ENCODE data around the gene TMEM151B.
"Not testable (repeated sequence)": the region's sequence is repeated elsewhere in the genome, so short reads cannot be mapped to it uniquely, and the experiment has no call there.

The TMEM151B gene

DNA sequence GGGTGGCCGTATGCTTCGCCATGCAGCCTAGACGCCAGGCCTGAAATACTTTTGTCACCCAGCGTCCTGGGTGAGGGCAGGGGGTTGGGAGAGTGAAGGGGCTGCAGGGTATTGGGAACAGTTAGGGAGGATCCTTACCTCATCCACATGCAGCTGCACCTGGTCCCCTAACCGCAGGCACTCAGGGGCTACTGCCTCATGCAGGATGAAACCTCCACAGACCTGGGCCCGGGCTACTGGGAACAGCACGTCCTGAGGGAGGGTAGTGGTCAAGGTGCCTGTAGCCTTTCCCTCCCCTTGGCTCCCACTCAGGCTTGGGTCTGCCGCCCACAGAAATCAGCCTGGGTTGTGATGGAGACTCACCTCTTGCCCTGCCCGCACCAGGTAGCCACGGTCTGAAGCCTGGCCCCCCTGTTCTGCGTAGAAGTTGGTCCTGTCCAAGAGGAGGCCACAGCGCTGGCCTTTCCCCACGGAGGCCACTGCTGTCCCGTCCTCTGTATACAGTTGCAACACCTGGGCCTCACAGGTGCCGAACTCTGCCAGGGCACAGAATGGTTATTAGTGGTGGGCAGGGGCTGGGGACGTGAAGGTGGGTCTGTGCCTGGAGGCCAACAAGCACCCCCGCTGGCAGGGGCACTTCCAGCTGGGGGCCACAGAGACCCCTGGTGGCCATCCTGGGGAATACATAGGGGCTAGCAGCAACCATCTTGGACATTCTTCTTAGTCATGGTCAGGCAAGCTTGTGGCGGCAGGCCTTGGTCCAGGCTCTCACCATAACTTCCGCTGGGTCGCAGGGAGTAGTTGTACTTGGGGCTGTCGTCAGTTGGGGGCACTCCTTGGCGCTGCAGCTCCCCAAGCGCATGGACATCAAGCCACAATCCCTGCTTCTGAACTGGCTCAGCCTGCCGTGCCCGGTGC, 34.3 kb downstream of the TMEM151B start:
- DNase-seq = no peak

DNA sequence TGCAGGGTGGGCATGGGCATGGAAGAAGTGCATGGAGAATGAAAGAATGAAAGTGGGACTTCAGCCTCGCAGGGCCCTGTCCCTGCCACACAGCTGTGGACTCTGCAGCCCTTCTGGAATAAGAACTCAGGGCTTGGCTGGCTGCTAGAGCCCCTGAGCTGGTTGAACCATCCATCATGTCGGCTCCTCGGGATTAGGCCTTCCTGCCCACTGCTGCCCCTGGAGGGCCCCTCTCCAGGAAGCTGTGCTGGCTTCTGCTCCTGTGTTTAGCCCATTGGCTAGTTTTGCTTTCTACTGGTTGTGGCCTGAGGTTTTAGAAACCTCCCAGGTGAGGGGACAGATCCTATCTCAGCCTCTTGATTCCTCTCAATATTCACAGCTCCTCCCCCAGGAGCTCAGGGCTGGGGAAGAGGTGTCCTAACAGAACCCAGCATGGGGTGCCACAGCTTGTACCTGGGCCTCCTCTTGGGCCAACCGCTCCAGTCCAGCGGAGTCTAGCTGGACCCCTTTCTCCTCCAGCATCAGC, 35.0 kb downstream of the TMEM151B start:
- DNase-seq = no peak

- DNase-seq = no peak
Observed at GRCh38 chr6:44306710-44307109, 36.5 kb downstream of the TMEM151B start.

DNA sequence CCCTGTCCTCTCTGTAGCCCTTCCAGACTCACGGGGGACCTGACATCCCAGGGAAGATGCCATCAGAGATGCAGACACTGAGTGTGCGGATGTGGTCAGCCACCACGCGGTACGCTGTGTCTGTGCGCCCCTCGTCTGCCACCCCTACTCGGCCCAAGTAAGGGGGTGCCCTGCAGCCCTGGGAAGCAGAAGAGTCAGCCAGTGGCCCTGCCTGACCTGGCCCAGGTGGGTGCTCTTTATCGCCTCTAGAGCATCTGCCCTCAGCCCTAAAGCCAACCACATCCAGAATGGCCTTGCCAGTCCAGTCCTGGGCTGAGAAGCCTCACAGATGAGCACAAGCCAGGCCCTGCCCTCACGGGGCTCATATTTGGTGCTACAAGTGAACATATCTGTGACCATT, 37.0 kb downstream of the TMEM151B start:
- no peak for DNase-seq

- no peak for DNase-seq
Observed at GRCh38 chr6:44309092-44309491, 38.8 kb downstream of the TMEM151B start.

GRCh38 chr6:44309631-44310030, 39.4 kb downstream of the TMEM151B start:
- no peak for DNase-seq

DNA sequence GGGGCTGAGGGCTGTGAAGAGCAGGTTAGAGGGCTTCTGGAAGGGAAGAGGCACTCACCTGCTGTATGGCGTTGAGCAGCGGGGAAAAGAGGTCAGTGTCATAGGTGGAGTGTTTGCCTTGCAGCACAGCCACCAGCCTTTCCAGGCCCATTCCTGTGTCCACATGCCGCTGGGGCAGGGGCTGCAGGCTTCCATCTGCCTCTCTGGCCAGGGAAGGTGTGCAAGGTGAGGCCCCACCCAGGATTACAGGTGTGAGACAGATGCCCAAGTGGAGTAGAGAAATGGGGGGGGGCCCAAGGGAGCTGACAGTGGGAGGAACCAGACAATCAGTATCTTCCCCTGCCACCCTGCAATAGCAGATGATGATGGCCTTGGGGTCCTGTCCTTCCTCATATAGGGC, 40.0 kb downstream of the TMEM151B start:
- DNase-seq = no peak

DNA sequence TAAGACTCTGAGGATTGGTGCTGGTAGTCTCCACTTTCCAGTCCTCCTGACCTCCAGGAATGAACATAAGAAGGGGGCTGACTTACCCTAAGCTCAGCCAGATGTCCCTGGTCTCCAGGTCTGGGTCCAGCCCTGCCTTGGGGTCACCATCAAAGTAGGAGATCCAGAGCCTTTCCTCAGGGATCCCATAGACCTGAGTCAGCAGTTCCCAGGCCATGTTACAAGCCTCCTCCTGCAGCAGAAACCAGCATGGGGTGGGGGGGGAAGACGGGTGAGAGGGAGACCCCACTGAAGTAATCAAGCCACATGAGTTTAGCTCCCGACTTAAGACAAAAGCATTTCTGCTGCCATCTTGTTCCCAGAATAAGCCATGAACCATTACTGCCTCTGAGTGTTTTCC, 41.1 kb downstream of the TMEM151B start:
- no peak for DNase-seq

GRCh38 chr6:44311767-44312166, 41.5 kb downstream of the TMEM151B start:
- DNase-seq = no peak

DNA sequence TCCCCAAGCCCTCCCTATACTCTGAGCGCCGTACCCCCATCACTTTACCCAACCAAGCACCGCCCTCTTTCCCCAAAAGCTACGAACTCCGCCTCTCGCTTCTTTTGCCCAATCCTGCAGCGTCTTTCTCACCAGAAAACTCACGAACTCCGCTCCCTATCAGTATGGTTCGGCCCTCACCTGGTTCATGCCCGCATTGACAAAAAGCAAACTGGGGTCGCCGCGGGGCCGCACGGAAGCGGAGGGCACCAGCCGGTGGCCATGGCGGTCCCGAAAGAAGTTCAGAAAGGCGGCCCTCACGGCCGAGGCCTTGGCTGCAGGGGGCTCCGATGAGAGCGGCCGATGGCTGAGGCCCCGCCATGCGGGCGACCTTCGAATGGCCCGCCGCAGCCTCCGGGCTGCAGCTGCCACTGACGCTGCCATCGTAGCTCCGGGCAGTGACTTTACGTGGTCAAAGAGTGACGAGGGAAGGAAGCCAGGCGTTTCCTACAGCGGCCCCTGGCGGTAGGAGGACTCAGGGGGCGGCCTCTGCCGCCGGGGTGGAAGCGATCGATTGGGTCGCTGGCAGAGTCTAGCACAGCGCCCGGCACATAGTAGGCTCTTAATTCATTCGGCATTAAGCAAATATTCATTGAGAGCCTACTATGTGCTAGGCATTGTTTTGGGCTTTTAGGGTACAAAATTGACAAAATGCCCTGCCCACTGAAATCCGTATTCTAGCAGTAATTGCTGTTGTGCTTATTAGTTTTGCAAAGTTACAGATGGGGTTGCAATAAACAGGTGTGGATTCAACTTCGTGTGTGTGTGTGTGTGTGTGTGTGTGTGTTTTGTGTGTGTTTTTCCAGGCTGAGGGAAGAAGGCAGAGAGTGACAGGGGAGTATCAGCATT, 42.9 kb downstream of the TMEM151B start, which contains the start of gene AARS2:
Gene AARS2, minus strand, starts transcription at position 447 of the 888 bp plus-strand sequence. Its CDS starts 24 bp downstream, at position 423.
- DNase-seq = peak; percentile 81

- DNase-seq = not testable (repeated sequence)
Observed at GRCh38 chr6:44314657-44315056, 44.4 kb downstream of the TMEM151B start.

- no peak for DNase-seq
Observed at GRCh38 chr6:44315516-44315915, 45.3 kb downstream of the TMEM151B start.

GRCh38 chr6:44315951-44316350, 45.7 kb downstream of the TMEM151B start:
- DNase-seq = no peak

DNA sequence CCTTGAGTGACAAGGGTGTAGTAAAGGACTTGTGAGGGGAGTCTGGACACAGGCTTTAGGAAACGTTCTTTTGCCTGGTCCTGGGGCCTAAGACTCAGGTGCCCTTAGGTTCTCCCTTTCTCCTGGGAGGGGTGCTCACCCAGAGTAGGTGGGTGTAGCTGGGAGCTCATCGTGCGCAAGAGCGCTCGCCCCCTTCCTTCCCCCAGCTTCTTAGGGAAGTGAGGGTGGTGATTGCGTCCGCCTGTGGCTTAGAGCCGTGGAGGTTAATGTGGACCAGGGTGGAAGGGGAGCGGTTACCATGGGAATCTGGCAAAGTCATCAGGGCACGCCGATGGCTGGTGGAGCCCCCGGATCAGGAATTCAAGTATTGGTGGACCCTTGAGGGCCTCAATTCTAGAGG, 46.2 kb downstream of the TMEM151B start:
- no peak for DNase-seq

DNA sequence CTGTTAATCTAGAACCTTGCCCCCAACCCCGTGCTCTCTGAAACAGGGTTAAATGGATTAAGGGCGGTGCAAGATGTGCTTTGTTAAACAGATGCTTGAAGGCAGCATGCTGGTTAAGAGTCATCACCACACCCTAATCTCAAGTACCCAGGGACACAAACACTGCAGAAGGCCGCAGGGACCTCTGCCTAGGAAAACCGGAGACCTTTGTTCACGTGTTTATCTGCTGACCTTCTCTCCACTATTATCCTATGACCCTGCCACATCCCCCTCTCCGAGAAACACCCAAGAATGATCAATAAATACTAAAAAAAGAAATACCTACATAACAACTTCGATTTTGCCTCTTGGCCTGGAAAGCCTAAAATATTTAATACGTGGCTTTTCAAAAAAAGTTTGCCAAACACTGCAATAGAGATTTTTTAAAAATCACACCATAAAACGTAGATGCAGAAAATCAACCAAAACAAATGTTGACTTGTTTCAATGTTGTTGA, 46.9 kb downstream of the TMEM151B start:
- DNase-seq = not testable (repeated sequence)

- no peak for DNase-seq
Observed at GRCh38 chr6:44321210-44321609, 51.0 kb downstream of the TMEM151B start.

DNA sequence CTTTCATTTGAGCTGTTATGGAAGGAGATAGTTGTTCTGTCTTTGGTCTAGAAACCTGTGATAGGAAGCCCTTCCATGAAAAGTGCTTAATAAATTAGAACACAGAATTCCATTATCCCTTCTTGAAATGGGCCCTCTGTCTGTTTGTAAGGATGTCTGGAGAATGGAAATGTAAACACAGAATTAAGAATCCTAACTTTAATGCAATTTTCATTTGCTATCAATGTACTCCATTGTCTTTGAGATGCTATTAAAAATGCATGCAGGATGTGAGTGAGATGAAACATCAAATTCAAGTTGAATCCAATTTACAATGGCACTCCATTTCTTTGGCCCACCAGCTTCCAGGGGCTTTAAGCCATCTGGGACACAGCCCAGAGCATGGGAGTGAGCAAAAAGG, 56.8 kb downstream of the TMEM151B start:
- no peak for DNase-seq

- DNase-seq = no peak
Observed at GRCh38 chr6:44327760-44328159, 57.5 kb downstream of the TMEM151B start.

DNA sequence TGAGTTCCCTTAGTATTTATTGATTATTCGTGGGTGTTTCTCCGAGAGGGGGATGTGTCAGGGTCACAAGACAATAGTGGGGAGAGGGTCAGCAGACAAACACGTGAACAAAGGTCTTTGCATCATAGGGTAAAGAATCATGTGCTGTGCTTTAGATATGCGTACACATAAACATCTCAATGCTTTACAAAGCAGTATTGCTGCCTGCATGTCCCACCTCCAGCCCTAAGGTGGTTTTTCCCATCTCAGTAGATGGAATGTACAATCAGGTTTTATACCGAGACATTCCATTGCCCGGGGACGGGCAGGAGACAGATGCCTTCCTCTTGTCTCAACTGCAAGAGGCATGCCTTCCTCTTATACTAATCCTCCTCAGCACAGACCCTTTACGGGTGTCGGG, 58.0 kb downstream of the TMEM151B start:
- DNase-seq = not testable (repeated sequence)

- no peak for DNase-seq
Observed at GRCh38 chr6:44329858-44330257, 59.6 kb downstream of the TMEM151B start.

GRCh38 chr6:44332585-44332984, 62.3 kb downstream of the TMEM151B start:
- DNase-seq = no peak

- no peak for DNase-seq
Observed at GRCh38 chr6:44333273-44333919, 63.1 kb downstream of the TMEM151B start.
